Measurements from ENCODE around the gene PTGER3. TPM values are rescaled to one million over a fixed set of nuclear protein-coding genes. Genes with fewer than 3 reads are reported as not detected.

PTGER3 gene
- total and polyA plus RNA-seq, 10 of the 15 experiments (the other 5 are each of a cell fraction or from before 2014, with no cell fraction given), result under 0.01 to 0.04 (median 0.02) TPM; not detected in 7

GRCh38 chr1:70948396-70949017 lies 99.1 kb downstream of the PTGER3 start:
- no TSS peak for BruUV-seq (replicated peaks)
- Histone ChIP-seq H4K20me1 (ENCODE audit: control insufficient read depth, insufficient read depth) (no peaks in the 10 kb centered on the region), H3K4me1 (ENCODE audit: control insufficient read depth, insufficient read depth, low read length) (no peaks in the 10 kb centered on the region), H3K27me3 (replicated peaks in 1 of 2; ENCODE audit: control insufficient read depth in 2 of 2, insufficient read depth in 2 of 2, low read length in 1 of 2) (no peaks in the 10 kb centered on the region), H3K36me3 (ENCODE audit: control insufficient read depth in 2 of 2, insufficient read depth in 2 of 2, low read length in 1 of 2) (no peaks in the 10 kb centered on the region), H3K27ac (ENCODE audit: control insufficient read depth, insufficient read depth) (no peak overlapping the region), H3K79me2 (ENCODE audit: control insufficient read depth, insufficient read depth, low read length) (no peaks in the 10 kb centered on the region), H3K9me3 (replicated peaks; ENCODE audit: control insufficient read depth, insufficient read depth, low read length) (no peaks in the 10 kb centered on the region), H2AFZ (ENCODE audit: control insufficient read depth, low read depth, low read length) (no peak overlapping the region), H3K4me2 (ENCODE audit: control insufficient read depth, insufficient read depth) (no peak overlapping the region), H3K9ac (ENCODE audit: control insufficient read depth, insufficient read depth, low read length) (no peak overlapping the region), H3K4me3 (no peak overlapping the region)
- no peak for ATAC-seq
- RAD21 ChIA-PET (ENCODE audit: unreplicated experiment), result no interaction called here
- POLR2A ChIA-PET, result no interaction called here
- 42% methylated on average over 5 of the region's 5 CpGs for WGBS (ENCODE audit: insufficient coverage, insufficient replicate concordance, low lambda C conversion rate, missing lambda C conversion rate)
- no peak for DNase-seq (ENCODE audit: low read depth, low spot score)
- CTCF ChIA-PET, result no interaction called here
- in situ Hi-C loops (cut with MboI), result no loop called here
- FAIRE-seq, result no peak
- SMC1A ChIA-PET (ENCODE audit: uncharacterized antibody, unreplicated experiment), result no interaction called here
- intact Hi-C loops (cut with micrococcal nuclease; ENCODE audit: unreplicated experiment), result no loop called here
- TF ChIP-seq RAD21 (IDR thresholded peaks at IDR 0.05; ENCODE audit: insufficient read depth, low read depth, low read length) (no peak), ZNF274 (IDR thresholded peaks at IDR 0.05; ENCODE audit: insufficient read depth, insufficient read length) (no peak), USF1 (IDR thresholded peaks at IDR 0.05; ENCODE audit: borderline replicate concordance, extremely low read length, insufficient read depth, low read depth, low read length) (no peak), RBBP5 (conservative IDR thresholded peaks at IDR 0.05) (no peak), IRF4 (IDR thresholded peaks at IDR 0.05; ENCODE audit: low read depth, low read length) (no peak), KDM1A (IDR thresholded peaks at IDR 0.05; ENCODE audit: borderline replicate concordance) (no peak), ZNF622 (IDR thresholded peaks at IDR 0.05) (no peak), ZNF384 (IDR thresholded peaks at IDR 0.05; ENCODE audit: borderline replicate concordance, low read depth, low read length) (no peak), SMARCA5 (IDR thresholded peaks at IDR 0.05) (no peak), ZBTB40 (IDR thresholded peaks at IDR 0.05; ENCODE audit: borderline replicate concordance) (no peak), PAX8 (IDR thresholded peaks at IDR 0.05) (no peak), NKRF (conservative IDR thresholded peaks at IDR 0.05) (no peak), USF2 (IDR thresholded peaks at IDR 0.05; ENCODE audit: borderline replicate concordance, low read depth, low read length) (no peak), RAD51 (IDR thresholded peaks at IDR 0.05) (no peak), KLF5 (IDR thresholded peaks at IDR 0.05; ENCODE audit: partially characterized antibody) (no peak), CREB1 (IDR thresholded peaks at IDR 0.05; ENCODE audit: low read depth) (no peak), BRCA1 (IDR thresholded peaks at IDR 0.05; ENCODE audit: low read depth, low read length) (no peak), BCL11A (IDR thresholded peaks at IDR 0.05; ENCODE audit: low read depth, low read length) (no peak), JUND (IDR thresholded peaks at IDR 0.05; ENCODE audit: low read depth, low read length) (no peak)

All from GM12878 (cell line).